ENCODE measurements around the gene ANO1. TPM values are rescaled to one million over a fixed set of nuclear protein-coding genes. Genes with fewer than 3 reads are reported as not detected.

ANO1 gene
- total RNA-seq, 1 experiment from 2014 or later, result 41.7 TPM

GRCh38 chr11:70123711-70124110, 45.6 kb downstream of the ANO1 start:
- ChIA-PET CTCF (no interaction called here), POLR2A (no interaction called here), RAD21 (ENCODE audit: low non-redundant PET in 1 of 2, low total read pairs in 2 of 2, uncharacterized antibody in 2 of 2, unreplicated experiment in 2 of 2) (no interaction called here)
- no peak for DNase-seq (ENCODE audit: low read depth, low spot score)
- no peak overlapping the region for H3K4me2 ChIP-seq (ENCODE audit: low read length)
- BruUV-seq (replicated peaks), result no TSS peak
- H3K9me2 ChIP-seq (ENCODE audit: insufficient read depth), result no peaks in the 10 kb centered on the region
- H3K79me2 ChIP-seq (ENCODE audit: insufficient read depth, low read length), result no peaks in the 10 kb centered on the region
- ATAC-seq, result no peak
- no peak for TF ChIP-seq ZNF274 (IDR thresholded peaks at IDR 0.05; ENCODE audit: low read depth, low read length)
- TF ChIP-seq MAX (IDR thresholded peaks at IDR 0.05), result no peak
- no peaks in the 10 kb centered on the region for H3K9me3 ChIP-seq (ENCODE audit: control insufficient read depth in 1 of 2, insufficient read depth in 1 of 2, low read depth in 1 of 2, low read length in 2 of 2)
- intact Hi-C loops (cut with micrococcal nuclease), result no loop called here
- no peaks in the 10 kb centered on the region for H3K27me3 ChIP-seq (ENCODE audit: insufficient read depth, low read length)
- no peak overlapping the region for H2AFZ ChIP-seq (ENCODE audit: low read depth, low read length, poor library complexity, severe bottlenecking)
- no peaks in the 10 kb centered on the region for H3K36me3 ChIP-seq (ENCODE audit: control insufficient read depth in 1 of 2, insufficient read depth in 2 of 2, low read length in 2 of 2)
- no peak overlapping the region for H3K4me3 ChIP-seq (replicated peaks in 1 of 2; ENCODE audit: low read depth in 1 of 2, low read length in 2 of 2)
- no peak overlapping the region for H3K27ac ChIP-seq (ENCODE audit: low read depth, low read length)
- H3K9ac ChIP-seq (ENCODE audit: low read length), result no peak overlapping the region
- H3K4me1 ChIP-seq (ENCODE audit: control insufficient read depth in 1 of 2, insufficient read depth in 2 of 2, low read length in 2 of 2), result peaks cover 12 to 17% of the 10 kb centered on the region in 2 experiments
- no peaks in the 10 kb centered on the region for H4K20me1 ChIP-seq (ENCODE audit: insufficient read depth)

DNA sequence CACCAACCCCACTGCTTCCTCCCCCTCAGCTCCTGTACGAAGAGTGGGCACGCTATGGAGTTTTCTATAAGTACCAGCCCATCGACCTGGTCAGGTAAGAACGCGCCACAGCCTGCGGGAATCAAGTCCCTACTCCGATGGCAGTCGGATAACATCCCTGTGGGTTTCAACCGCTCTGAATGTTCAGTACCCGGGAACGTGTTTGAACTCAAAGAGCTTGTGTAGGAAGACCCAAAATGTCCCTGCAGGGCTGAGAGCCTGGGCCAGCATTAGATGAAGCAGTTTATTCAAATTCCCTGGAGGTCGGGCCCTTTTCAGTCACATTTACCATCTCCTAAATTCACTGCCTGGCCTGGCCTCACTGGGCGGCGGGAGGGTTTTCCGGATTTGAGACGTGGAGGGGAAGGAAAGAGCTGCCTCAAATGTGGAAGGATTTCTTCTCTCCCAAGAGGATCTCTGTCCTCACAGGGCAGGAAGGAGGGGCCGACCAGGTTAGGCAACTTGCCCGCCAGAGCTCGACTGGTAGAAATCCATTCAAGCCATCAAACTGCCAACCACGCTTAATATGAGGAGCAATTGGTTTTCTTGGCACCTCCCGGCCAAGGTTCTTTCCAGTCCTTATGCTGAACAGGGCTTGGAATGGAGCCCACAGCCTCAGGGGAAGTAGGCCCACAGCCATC, 46.3 kb downstream of the ANO1 start:
- CTCF ChIA-PET, result no interaction called here
- H3K4me1 ChIP-seq (ENCODE audit: control insufficient read depth in 1 of 2, insufficient read depth in 2 of 2, low read length in 2 of 2), result peaks cover 15 to 23% of the 10 kb centered on the region in 2 experiments
- RAD21 ChIA-PET (ENCODE audit: low non-redundant PET in 1 of 2, low total read pairs in 2 of 2, uncharacterized antibody in 2 of 2, unreplicated experiment in 2 of 2), result no interaction called here
- POLR2A ChIA-PET, result no interaction called here
- H3K9me2 ChIP-seq (ENCODE audit: insufficient read depth), result no peaks in the 10 kb centered on the region
- H4K20me1 ChIP-seq (ENCODE audit: insufficient read depth), result no peaks in the 10 kb centered on the region
- no peak overlapping the region for H3K9ac ChIP-seq (ENCODE audit: low read length)
- H3K27ac ChIP-seq (ENCODE audit: low read depth, low read length), result no peak overlapping the region
- no peaks in the 10 kb centered on the region for H3K27me3 ChIP-seq (ENCODE audit: insufficient read depth, low read length)
- no peak overlapping the region for H3K4me2 ChIP-seq (ENCODE audit: low read length)
- H3K4me3 ChIP-seq (replicated peaks in 1 of 2; ENCODE audit: low read depth in 1 of 2, low read length in 2 of 2), result no peak overlapping the region
- no TSS peak for BruUV-seq (replicated peaks)
- no peak for ATAC-seq
- no peaks in the 10 kb centered on the region for H3K79me2 ChIP-seq (ENCODE audit: insufficient read depth, low read length)
- no peak for DNase-seq (ENCODE audit: low read depth, low spot score)
- intact Hi-C loops (cut with micrococcal nuclease), result no loop called here
- no peak overlapping the region for H2AFZ ChIP-seq (ENCODE audit: low read depth, low read length, poor library complexity, severe bottlenecking)
- no peaks in the 10 kb centered on the region for H3K9me3 ChIP-seq (ENCODE audit: control insufficient read depth in 1 of 2, insufficient read depth in 1 of 2, low read depth in 1 of 2, low read length in 2 of 2)
- no peaks in the 10 kb centered on the region; a peak in 1 of 4 replicates for H3K36me3 ChIP-seq (ENCODE audit: control insufficient read depth in 1 of 2, insufficient read depth in 2 of 2, low read length in 2 of 2)
- no peak for TF ChIP-seq SIN3A (IDR thresholded peaks at IDR 0.05; ENCODE audit: low read depth)
- TF ChIP-seq TCF7L2 (IDR thresholded peaks at IDR 0.05; ENCODE audit: borderline replicate concordance, extremely low read depth, insufficient read depth, insufficient read length), result no peak
- no peak for TF ChIP-seq ZNF274 (IDR thresholded peaks at IDR 0.05; ENCODE audit: low read depth, low read length)
- TF ChIP-seq, protein P1, sequence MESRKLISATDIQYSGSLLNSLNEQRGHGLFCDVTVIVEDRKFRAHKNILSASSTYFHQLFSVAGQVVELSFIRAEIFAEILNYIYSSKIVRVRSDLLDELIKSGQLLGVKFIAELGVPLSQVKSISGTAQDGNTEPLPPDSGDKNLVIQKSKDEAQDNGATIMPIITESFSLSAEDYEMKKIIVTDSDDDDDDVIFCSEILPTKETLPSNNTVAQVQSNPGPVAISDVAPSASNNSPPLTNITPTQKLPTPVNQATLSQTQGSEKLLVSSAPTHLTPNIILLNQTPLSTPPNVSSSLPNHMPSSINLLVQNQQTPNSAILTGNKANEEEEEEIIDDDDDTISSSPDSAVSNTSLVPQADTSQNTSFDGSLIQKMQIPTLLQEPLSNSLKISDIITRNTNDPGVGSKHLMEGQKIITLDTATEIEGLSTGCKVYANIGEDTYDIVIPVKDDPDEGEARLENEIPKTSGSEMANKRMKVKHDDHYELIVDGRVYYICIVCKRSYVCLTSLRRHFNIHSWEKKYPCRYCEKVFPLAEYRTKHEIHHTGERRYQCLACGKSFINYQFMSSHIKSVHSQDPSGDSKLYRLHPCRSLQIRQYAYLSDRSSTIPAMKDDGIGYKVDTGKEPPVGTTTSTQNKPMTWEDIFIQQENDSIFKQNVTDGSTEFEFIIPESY (IDR thresholded peaks at IDR 0.05; ENCODE audit: extremely low read depth, insufficient replicate concordance, low read length), result no peak
- TF ChIP-seq EZH2phosphoT487 (IDR thresholded peaks at IDR 0.05; ENCODE audit: borderline replicate concordance), result no peak
- TF ChIP-seq POLR2AphosphoS5 (IDR thresholded peaks at IDR 0.05; ENCODE audit: low read depth, low read length), result no peak
- TF ChIP-seq FOSL1 (IDR thresholded peaks at IDR 0.05; ENCODE audit: low read depth), result no peak
- TF ChIP-seq SRF (IDR thresholded peaks at IDR 0.05; ENCODE audit: low read depth), result no peak
- no peak for TF ChIP-seq ELF1 (IDR thresholded peaks at IDR 0.05; ENCODE audit: borderline replicate concordance, low read depth)
- TF ChIP-seq YY1 (IDR thresholded peaks at IDR 0.05; ENCODE audit: extremely low read depth, insufficient replicate concordance, low read depth, low read length), result no peak
- TF ChIP-seq EZH2 (IDR thresholded peaks at IDR 0.05), result no peak
- TF ChIP-seq REST (IDR thresholded peaks at IDR 0.05; ENCODE audit: low read depth), result no peak
- no peak for TF ChIP-seq CBX3 (IDR thresholded peaks at IDR 0.05; ENCODE audit: low read depth)
- TF ChIP-seq EGR1 (IDR thresholded peaks at IDR 0.05; ENCODE audit: low read depth), result no peak

All from HCT116 (cell line).